C4-2B (cell line): ENCODE results near the gene DHX29.

Experiments used
- H3K27ac ChIP-seq: fragments of 450-650 bp; 2 replicates; pipeline ENCODE4 v1.5.1; 2017
- CTCF ChIP-seq: fragments of 450-650 bp; conservative IDR thresholded peaks from 2 replicates; pipeline ENCODE4 v1.5.1; 2017; ENCODE audit warnings: mild to moderate bottlenecking
- ZFX ChIP-seq: fragments of 450-650 bp; IDR thresholded peaks from 2 replicates; pipeline ENCODE4 v1.6.1; 2017

Gene DHX29

GRCh38 chr5:55232271-55232984 lies 75.1 kb downstream of the DHX29 start:
- TF ChIP-seq ZFX (no peak), CTCF (no peak)
- peak overlapping the region; percentile 40 for H3K27ac ChIP-seq

GRCh38 chr5:55231919-55232270 lies 75.6 kb downstream of the DHX29 start:
- TF ChIP-seq ZFX (no peak), CTCF (no peak)
- H3K27ac ChIP-seq = no peak overlapping the region

DNA sequence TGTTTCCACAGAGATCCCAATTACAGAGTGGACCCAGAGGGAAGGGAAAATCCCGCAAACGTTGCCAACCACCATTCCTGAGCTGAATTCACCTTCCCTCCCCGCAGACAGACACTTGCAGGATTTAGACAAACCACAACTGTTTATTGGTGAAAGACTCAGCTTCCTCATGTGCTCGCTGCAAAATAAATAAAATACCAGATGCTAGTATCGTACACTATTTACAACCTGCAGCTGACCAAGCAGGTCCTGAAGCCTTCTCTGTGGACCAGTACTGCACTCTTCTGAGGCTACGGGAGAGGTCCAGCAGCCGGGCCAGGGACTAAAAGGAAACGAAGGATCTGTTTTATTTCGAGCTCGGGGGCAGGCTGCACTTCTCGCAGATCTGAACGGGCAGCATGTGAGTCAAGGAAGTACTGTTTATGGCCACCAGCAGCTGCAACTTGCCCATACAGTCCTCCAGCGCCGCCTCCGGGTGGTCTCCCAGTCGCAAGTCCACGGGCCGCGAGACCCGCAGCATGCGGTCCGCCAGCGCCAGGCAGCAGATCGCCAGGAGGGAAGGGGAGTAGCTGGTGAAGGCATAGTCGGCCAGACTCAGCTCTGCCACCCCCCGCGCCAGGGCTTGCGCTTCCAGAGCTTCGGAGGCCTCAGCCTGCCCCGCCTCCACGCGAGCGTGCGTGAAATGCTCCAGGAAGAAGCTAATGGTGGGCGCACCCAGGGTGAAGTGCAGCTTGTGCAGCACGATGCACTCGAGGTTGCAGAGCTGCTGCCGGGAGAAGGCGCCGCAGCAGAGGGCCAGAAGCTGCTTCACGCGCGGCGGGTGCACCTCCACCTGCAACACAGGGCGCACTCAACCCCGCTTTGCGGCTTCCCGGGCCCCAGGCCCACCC lies 76.2 kb downstream of the DHX29 start:
- no peak overlapping the region for H3K27ac ChIP-seq
- TF ChIP-seq CTCF = no peak
- no peak for TF ChIP-seq ZFX

DNA sequence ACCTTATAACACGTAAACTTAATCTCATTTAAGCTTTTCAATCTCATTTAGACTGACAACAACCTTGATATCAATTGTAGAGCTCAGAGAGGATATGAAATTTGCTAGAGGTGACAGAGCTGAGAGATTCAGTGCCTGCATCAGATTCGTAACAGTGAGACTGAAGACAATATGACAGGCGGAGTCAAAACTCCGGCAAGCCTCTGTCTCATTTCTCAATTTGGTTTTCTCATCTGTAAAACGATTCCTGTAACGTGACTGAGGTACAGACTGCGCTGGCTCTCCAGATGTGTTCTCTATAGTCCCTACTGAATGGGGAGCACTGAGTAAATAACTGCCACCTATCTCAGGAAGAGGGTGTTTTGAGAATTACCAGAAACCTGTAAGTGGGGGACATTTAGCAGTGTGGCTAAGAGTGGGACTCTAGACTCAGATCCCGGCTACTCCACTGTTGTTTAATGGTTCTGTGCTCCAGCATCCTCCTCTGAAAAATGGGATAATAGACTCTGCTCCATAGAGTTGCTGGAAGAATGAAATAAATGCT lies 77.3 kb downstream of the DHX29 start:
- TF ChIP-seq ZFX = no peak
- no peak for TF ChIP-seq CTCF
- H3K27ac ChIP-seq = no peak overlapping the region

GRCh38 chr5:55227664-55228430 lies 79.6 kb downstream of the DHX29 start:
- TF ChIP-seq CTCF (no peak), ZFX (no peak)

GRCh38 chr5:55226934-55227663 lies 80.4 kb downstream of the DHX29 start, which contains the start of gene MCIDAS:
TSS of gene MCIDAS (minus strand) at chr5:55227315. CDS start at chr5:55227138, 177 bp downstream.
- H3K27ac ChIP-seq = peak within 1 kb of the TSS; percentile 18

More at GRCh38 chr5:55227664-55228430, 79.6 kb downstream of the DHX29 start:
- H3K27ac ChIP-seq = peak overlapping the region; percentile 18

More at GRCh38 chr5:55226934-55227663, 80.4 kb downstream of the DHX29 start, which contains the start of gene MCIDAS:
- TF ChIP-seq ZFX (no peak), CTCF (peak; percentile 51)
